DOHH2 (cell line): ENCODE measurements around the gene TRPC1.

ENCODE experiments used
- EZH2phosphoT487 ChIP-seq: fragments of 200-600 bp; sonication (generic); IDR thresholded peaks from 2 replicates; pipeline ENCODE4 v1.6.1; 2017; ENCODE audit warnings: borderline replicate concordance, mild to moderate bottlenecking, antibody characterized with exemption, low read length, moderate library complexity, mixed read lengths
- TF ChIP-seq, protein P1 (sequence below): fragments of 200-600 bp; sonication (generic); IDR thresholded peaks from one replicate; pipeline ENCODE4 v1.5.1; 2014; ENCODE audit warnings: antibody characterized with exemption, mild to moderate bottlenecking, low read depth, low read length; ENCODE audit not compliant: poor library complexity, severe bottlenecking

DNA sequence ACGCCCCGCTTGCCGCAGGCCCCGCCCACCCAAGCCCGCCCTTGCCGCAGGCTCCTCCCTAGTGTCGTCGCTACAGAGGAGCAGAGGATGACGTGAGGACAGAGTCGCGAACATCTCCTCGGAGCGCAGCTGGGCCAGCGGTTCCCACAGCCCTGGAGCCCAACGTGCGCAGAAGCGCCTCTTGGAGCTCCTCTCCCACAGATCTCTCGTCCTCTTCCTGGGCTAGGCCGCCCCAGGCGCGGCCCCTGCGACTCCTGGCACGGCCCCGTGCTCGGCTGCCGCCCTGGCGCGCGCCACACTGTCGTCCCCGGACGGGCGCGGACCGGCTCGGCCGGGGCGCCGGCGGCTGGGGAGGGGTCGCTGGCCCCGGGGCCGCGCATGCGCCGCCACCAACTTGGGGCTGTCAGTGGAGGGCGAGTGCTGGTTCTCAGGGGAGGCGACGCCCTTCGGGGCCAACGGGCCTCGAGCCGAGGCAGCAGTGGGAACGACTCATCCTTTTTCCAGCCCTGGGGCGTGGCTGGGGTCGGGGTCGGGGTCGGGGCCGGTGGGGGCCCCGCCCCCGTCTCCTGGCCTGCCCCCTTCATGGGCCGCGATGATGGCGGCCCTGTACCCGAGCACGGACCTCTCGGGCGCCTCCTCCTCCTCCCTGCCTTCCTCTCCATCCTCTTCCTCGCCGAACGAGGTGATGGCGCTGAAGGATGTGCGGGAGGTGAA lies at the start of gene TRPC1:
- TF ChIP-seq, protein P1, sequence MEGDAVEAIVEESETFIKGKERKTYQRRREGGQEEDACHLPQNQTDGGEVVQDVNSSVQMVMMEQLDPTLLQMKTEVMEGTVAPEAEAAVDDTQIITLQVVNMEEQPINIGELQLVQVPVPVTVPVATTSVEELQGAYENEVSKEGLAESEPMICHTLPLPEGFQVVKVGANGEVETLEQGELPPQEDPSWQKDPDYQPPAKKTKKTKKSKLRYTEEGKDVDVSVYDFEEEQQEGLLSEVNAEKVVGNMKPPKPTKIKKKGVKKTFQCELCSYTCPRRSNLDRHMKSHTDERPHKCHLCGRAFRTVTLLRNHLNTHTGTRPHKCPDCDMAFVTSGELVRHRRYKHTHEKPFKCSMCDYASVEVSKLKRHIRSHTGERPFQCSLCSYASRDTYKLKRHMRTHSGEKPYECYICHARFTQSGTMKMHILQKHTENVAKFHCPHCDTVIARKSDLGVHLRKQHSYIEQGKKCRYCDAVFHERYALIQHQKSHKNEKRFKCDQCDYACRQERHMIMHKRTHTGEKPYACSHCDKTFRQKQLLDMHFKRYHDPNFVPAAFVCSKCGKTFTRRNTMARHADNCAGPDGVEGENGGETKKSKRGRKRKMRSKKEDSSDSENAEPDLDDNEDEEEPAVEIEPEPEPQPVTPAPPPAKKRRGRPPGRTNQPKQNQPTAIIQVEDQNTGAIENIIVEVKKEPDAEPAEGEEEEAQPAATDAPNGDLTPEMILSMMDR = no peak
- TF ChIP-seq EZH2phosphoT487 = no peak
